Measurements from ENCODE around the gene PTPRG. TPM values are rescaled to one million over a fixed set of nuclear protein-coding genes. Genes with fewer than 3 reads are reported as not detected.

The PTPRG gene
- total RNA-seq, 1 donor = 148 TPM

DNA sequence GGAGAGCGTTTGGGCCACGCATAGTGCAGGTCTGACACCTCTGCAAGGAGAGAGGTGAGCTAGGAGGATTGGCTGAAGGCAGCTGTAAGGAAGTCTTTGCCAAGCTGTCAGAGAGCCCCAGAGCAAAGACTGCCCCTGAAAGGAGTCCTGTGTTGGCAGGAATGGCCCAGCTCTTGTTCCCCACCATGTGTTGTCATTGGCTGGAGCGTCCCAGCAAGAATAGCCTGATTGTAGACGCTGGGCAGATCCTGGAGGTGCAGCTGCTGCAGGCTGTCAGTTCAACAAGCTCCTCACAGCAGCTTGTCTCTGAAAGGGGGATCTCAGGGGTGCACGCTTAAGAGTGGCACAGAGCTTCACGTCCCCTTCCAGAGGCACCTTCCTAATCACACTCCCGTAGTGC lies 574.4 kb downstream of the PTPRG start:
- Histone ChIP-seq H3K79me2 (ENCODE audit: insufficient read depth, low read length) (no peaks in the 10 kb centered on the region), H2AFZ (ENCODE audit: low read length) (no peak overlapping the region), H3K27me3 (ENCODE audit: insufficient read depth, low read length) (no peaks in the 10 kb centered on the region), H3K4me3 (ENCODE audit: insufficient read depth, low read length) (no peak overlapping the region), H3K4me1 (ENCODE audit: insufficient read depth, low read length) (peaks cover 11% of the 10 kb centered on the region), H4K20me1 (ENCODE audit: insufficient read depth, low read length) (no peaks in the 10 kb centered on the region), H3K36me3 (ENCODE audit: insufficient read depth, low read length) (no peaks in the 10 kb centered on the region), H3K27ac (ENCODE audit: low read depth, low read length) (no peak overlapping the region), H3K4me2 (ENCODE audit: insufficient read depth, low read length) (no peak overlapping the region), H3K9me3 (ENCODE audit: low read depth, low read length) (no peaks in the 10 kb centered on the region)
- TF ChIP-seq, protein P1, sequence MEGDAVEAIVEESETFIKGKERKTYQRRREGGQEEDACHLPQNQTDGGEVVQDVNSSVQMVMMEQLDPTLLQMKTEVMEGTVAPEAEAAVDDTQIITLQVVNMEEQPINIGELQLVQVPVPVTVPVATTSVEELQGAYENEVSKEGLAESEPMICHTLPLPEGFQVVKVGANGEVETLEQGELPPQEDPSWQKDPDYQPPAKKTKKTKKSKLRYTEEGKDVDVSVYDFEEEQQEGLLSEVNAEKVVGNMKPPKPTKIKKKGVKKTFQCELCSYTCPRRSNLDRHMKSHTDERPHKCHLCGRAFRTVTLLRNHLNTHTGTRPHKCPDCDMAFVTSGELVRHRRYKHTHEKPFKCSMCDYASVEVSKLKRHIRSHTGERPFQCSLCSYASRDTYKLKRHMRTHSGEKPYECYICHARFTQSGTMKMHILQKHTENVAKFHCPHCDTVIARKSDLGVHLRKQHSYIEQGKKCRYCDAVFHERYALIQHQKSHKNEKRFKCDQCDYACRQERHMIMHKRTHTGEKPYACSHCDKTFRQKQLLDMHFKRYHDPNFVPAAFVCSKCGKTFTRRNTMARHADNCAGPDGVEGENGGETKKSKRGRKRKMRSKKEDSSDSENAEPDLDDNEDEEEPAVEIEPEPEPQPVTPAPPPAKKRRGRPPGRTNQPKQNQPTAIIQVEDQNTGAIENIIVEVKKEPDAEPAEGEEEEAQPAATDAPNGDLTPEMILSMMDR (IDR thresholded peaks at IDR 0.05; ENCODE audit: extremely low read depth, low read depth, low read length) = no peak
- DNase-seq (ENCODE audit: insufficient read length, low spot score, missing footprints) = no peak

DNA sequence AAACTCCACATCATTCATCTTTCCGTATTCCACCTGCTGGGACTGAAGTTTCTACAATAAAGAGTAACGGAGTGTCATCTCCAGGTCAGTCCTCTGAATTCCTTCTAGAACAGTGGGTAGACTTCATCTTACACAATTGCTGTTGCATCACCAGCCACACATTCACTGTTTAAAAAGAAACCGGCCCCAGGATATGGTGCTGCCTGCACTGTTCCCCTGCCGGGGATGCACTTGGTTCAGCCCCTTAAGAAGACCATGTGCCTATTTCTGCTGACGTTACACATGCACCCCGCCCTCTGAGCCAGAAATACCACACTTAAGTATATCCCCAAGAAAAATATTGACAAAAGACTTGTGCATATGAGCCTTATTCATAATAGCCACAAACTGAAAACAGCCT lies 578.6 kb downstream of the PTPRG start:
- Histone ChIP-seq H3K36me3 (ENCODE audit: insufficient read depth, low read length) (no peaks in the 10 kb centered on the region), H3K79me2 (ENCODE audit: insufficient read depth, low read length) (no peaks in the 10 kb centered on the region), H3K27ac (ENCODE audit: low read depth, low read length) (no peak overlapping the region), H3K4me2 (ENCODE audit: insufficient read depth, low read length) (no peak overlapping the region), H3K4me1 (ENCODE audit: insufficient read depth, low read length) (peaks cover 4% of the 10 kb centered on the region), H3K27me3 (ENCODE audit: insufficient read depth, low read length) (no peaks in the 10 kb centered on the region), H2AFZ (ENCODE audit: low read length) (no peak overlapping the region), H4K20me1 (ENCODE audit: insufficient read depth, low read length) (no peaks in the 10 kb centered on the region), H3K4me3 (ENCODE audit: insufficient read depth, low read length) (no peak overlapping the region), H3K9me3 (ENCODE audit: low read depth, low read length) (no peaks in the 10 kb centered on the region)
- TF ChIP-seq, protein P1 (IDR thresholded peaks at IDR 0.05; ENCODE audit: extremely low read depth, low read depth, low read length) = no peak
- DNase-seq (ENCODE audit: insufficient read length, low spot score, missing footprints) = peak; percentile 49

DNA sequence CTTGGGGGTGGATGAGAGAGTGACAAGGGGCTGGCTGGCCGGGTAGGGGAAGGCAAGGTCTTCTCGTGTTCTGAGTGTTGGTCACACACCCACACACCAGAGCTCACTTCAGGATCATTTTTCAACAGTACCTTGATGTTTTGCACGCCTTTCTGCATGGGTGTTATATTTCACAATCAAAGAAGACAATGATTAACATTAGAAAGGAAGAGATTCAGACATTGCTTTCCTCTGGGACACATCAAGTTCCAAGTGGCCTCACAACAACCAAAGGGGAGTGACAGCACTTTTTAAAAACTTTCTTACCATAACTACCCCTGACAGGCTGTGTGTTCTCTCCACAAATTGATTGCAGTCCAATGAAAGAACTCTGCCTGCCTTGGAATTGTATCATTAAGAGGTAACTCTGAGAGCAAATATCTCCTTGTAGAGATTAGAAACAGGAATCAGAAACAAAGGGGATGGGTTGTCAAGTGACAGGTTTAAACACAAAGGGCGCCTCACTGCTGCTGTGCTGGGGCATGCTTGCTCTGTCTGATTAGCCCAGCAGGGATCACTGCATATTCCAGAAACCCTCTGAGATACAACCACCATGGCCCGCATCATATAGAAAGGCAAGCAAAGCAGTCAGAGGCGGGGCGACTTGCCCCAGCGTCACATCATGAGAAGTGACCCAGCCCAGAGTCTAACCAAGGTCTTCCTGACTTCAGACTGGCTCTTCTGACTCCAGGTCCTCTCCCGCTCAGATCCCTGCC lies 581.1 kb downstream of the PTPRG start:
- TF ChIP-seq, protein P1 (IDR thresholded peaks at IDR 0.05; ENCODE audit: extremely low read depth, low read depth, low read length) = no peak
- Histone ChIP-seq H3K79me2 (ENCODE audit: insufficient read depth, low read length) (no peaks in the 10 kb centered on the region), H3K4me2 (ENCODE audit: insufficient read depth, low read length) (no peak overlapping the region), H3K36me3 (ENCODE audit: insufficient read depth, low read length) (no peaks in the 10 kb centered on the region), H3K9me3 (ENCODE audit: low read depth, low read length) (no peaks in the 10 kb centered on the region), H3K4me3 (ENCODE audit: insufficient read depth, low read length) (no peak overlapping the region), H2AFZ (ENCODE audit: low read length) (no peak overlapping the region), H3K27ac (ENCODE audit: low read depth, low read length) (no peak overlapping the region), H4K20me1 (ENCODE audit: insufficient read depth, low read length) (no peaks in the 10 kb centered on the region), H3K27me3 (ENCODE audit: insufficient read depth, low read length) (no peaks in the 10 kb centered on the region), H3K4me1 (ENCODE audit: insufficient read depth, low read length) (peaks cover 4% of the 10 kb centered on the region)
- DNase-seq (ENCODE audit: insufficient read length, low spot score, missing footprints) = no peak

DNA sequence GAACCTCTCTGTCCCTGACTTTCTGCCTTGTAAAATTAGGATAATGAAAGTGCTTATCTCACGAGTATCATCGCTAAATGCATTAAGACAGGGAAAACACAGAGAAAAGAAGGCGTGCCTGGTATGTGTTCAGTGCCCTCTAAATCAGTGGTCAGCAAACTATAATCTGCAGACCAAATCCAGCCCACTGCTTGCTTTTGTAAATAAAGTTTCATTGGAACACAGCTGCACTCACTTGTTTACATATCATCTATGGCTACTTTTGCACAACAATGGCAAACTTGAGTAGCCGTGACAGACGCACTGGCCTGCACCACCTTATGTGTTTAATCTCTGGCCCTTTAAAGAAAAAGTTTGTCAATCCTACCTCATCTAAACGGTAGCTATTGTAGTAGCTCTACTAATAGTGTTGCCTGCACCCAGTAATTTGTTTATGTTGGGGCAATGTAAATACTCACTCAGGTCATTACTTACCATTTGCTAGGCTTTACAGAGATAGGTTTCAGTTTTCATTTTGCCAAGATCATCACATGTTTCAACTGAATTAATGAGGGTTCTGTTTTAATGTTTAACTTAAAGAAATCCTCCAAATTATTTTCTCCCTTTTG lies 582.6 kb downstream of the PTPRG start:
- Histone ChIP-seq H3K4me1 (ENCODE audit: insufficient read depth, low read length) (peaks cover 4% of the 10 kb centered on the region), H3K36me3 (ENCODE audit: insufficient read depth, low read length) (no peaks in the 10 kb centered on the region), H3K4me2 (ENCODE audit: insufficient read depth, low read length) (no peak overlapping the region), H3K79me2 (ENCODE audit: insufficient read depth, low read length) (no peaks in the 10 kb centered on the region), H4K20me1 (ENCODE audit: insufficient read depth, low read length) (no peaks in the 10 kb centered on the region), H2AFZ (ENCODE audit: low read length) (no peak overlapping the region), H3K4me3 (ENCODE audit: insufficient read depth, low read length) (no peak overlapping the region), H3K9me3 (ENCODE audit: low read depth, low read length) (no peaks in the 10 kb centered on the region), H3K27me3 (ENCODE audit: insufficient read depth, low read length) (no peaks in the 10 kb centered on the region), H3K27ac (ENCODE audit: low read depth, low read length) (no peak overlapping the region)
- TF ChIP-seq, protein P1 (IDR thresholded peaks at IDR 0.05; ENCODE audit: extremely low read depth, low read depth, low read length) = no peak
- no peak for DNase-seq (ENCODE audit: insufficient read length, low spot score, missing footprints)

All from osteoblast (primary cell).